Peyer's patch (tissue), 4 donors: Measurements from ENCODE around the gene ACTG2.

Source experiments
- POLR2A ChIP-seq, 2 donors: fragments of 450-650 bp; IDR thresholded peaks; one replicate each; pipeline ENCODE4 v1.5.1; 2017; ENCODE audit warnings: antibody characterized with exemption in 2 of 2, mild to moderate bottlenecking in 2 of 2, moderate library complexity in 2 of 2
- TF ChIP-seq, protein P1 (sequence below), 6 experiments: fragments of 450-650 bp in 4 of 6; fragments of 200-600 bp in 2 of 6; sonication (generic) in 1 of 6; IDR thresholded peaks; one replicate each; pipeline ENCODE4 v1.5.1; 2017 to 2019; ENCODE audit warnings: antibody characterized with exemption in 6 of 6, mild to moderate bottlenecking in 3 of 6, moderate library complexity in 1 of 6

GRCh38 chr2:73918856-73919255, 26.0 kb downstream of the ACTG2 start:
- TF ChIP-seq, protein P1, sequence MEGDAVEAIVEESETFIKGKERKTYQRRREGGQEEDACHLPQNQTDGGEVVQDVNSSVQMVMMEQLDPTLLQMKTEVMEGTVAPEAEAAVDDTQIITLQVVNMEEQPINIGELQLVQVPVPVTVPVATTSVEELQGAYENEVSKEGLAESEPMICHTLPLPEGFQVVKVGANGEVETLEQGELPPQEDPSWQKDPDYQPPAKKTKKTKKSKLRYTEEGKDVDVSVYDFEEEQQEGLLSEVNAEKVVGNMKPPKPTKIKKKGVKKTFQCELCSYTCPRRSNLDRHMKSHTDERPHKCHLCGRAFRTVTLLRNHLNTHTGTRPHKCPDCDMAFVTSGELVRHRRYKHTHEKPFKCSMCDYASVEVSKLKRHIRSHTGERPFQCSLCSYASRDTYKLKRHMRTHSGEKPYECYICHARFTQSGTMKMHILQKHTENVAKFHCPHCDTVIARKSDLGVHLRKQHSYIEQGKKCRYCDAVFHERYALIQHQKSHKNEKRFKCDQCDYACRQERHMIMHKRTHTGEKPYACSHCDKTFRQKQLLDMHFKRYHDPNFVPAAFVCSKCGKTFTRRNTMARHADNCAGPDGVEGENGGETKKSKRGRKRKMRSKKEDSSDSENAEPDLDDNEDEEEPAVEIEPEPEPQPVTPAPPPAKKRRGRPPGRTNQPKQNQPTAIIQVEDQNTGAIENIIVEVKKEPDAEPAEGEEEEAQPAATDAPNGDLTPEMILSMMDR (IDR thresholded peaks at IDR 0.05) = no peak
- TF ChIP-seq POLR2A (IDR thresholded peaks at IDR 0.05) = no peak
